ENCODE results near the gene RHCG.

The RHCG gene

GRCh38 chr15:89442671-89443307 lies 53.6 kb downstream of the RHCG start:
- DNase-seq: peak; percentile 66

GRCh38 chr15:89442155-89442554 lies 54.2 kb downstream of the RHCG start:
- no peak for DNase-seq

GRCh38 chr15:89441295-89441812 lies 55.0 kb downstream of the RHCG start:
- no peak for DNase-seq

- DNase-seq: no peak
These were observed 56.6 kb downstream of the RHCG start for GRCh38 chr15:89439764-89440163.

- no peak for DNase-seq
These were observed 59.6 kb downstream of the RHCG start for GRCh38 chr15:89436560-89437311.

GRCh38 chr15:89435362-89435761 lies 61.0 kb downstream of the RHCG start:
- no peak for DNase-seq

GRCh38 chr15:89433686-89434085 lies 62.7 kb downstream of the RHCG start:
- no peak for DNase-seq

GRCh38 chr15:89430530-89431341 lies 65.6 kb downstream of the RHCG start:
- DNase-seq: peak; percentile 89

GRCh38 chr15:89429986-89430385 lies 66.4 kb downstream of the RHCG start:
- no peak for DNase-seq

- no peak for DNase-seq
These were observed 67.4 kb downstream of the RHCG start for GRCh38 chr15:89429023-89429422.

GRCh38 chr15:89428246-89428645 lies 68.1 kb downstream of the RHCG start:
- DNase-seq: no peak

- no peak for DNase-seq
These were observed 69.9 kb downstream of the RHCG start for GRCh38 chr15:89426500-89426899.

GRCh38 chr15:89423981-89424380 lies 72.4 kb downstream of the RHCG start:
- DNase-seq: no peak

Data from activated CD4-positive, alpha-beta T cell treated with anti-CD3 and anti-CD28 coated beads, Interleukin-2, amount 50 U/mL, for 16 hours (primary cell).